ENCODE results near the gene LOXL3. TPM values are rescaled to one million over a fixed set of nuclear protein-coding genes. Genes with fewer than 3 reads are reported as not detected.

LOXL3 gene
- total and polyA plus RNA-seq, 2 of the 8 experiments (the other 6 are each of a cell fraction or from before 2014, with no cell fraction given) = 22.4 to 27.2 TPM

DNA sequence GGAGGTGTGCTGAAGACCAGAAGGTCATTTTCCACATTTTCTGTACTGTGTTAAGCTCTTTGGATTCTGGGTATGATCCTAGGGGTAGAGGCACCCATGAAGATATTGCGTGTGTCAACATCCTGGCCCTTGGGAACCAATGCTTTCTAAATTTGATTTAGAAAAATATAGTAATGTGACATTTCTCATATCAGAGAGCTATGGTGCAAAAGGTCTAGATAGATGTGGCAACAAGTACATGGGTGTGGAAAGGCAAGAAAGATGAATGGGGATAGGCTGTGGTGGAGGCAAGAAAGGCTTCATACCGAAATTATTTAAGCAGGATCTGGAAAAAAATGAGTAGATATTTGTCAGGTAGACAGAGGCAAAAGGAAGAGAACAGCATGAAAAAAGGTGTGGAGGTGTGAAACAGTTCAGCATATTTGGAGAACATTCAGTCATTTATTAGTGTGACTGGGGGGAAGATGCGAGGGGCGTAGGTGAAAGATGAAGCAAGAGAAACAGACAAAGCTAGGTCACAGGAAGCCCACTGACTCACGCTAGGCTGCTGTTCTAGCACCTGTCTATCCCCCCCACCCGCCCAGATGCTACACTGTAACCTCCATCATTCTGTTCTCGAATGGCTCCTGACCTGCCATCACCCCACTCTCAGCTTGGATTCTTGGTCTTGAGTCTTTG is 12.5 kb upstream of the LOXL3 start (continued):
- TF ChIP-seq ZNF274 (IDR thresholded peaks at IDR 0.05; ENCODE audit: borderline replicate concordance, extremely low read depth, low read length) (no peak), TBP (IDR thresholded peaks at IDR 0.05; ENCODE audit: low read depth, low read length) (no peak), GTF2F1 (IDR thresholded peaks at IDR 0.05; ENCODE audit: borderline replicate concordance, low read depth, low read length) (no peak), EZH2 (IDR thresholded peaks at IDR 0.05; ENCODE audit: low read depth, low read length, severe bottlenecking) (no peak), RBBP5 (IDR thresholded peaks at IDR 0.05; ENCODE audit: borderline replicate concordance, low read depth, low read length) (no peak)
- TF ChIP-seq, protein P1, sequence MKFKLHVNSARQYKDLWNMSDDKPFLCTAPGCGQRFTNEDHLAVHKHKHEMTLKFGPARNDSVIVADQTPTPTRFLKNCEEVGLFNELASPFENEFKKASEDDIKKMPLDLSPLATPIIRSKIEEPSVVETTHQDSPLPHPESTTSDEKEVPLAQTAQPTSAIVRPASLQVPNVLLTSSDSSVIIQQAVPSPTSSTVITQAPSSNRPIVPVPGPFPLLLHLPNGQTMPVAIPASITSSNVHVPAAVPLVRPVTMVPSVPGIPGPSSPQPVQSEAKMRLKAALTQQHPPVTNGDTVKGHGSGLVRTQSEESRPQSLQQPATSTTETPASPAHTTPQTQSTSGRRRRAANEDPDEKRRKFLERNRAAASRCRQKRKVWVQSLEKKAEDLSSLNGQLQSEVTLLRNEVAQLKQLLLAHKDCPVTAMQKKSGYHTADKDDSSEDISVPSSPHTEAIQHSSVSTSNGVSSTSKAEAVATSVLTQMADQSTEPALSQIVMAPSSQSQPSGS (IDR thresholded peaks at IDR 0.05; ENCODE audit: low read length) = no peak
